OCI-LY3 (cell line): ENCODE results near the gene EPHB1.
"Not testable (repeated sequence)": the region's sequence is repeated elsewhere in the genome, so short reads cannot be mapped to it uniquely, and the experiment has no call there.

Source experiments
- H2AFZ ChIP-seq: fragments of 200-600, 300-600 bp; shearing (Covaris generic); 2 replicates; pipeline ENCODE4 v1.6.0; 2014; ENCODE audit warnings: antibody characterized with exemption, low read depth, low read length
- H3K27ac ChIP-seq: fragments of 200-600, 300-600 bp; sonication (generic); 2 replicates; pipeline ENCODE4 v1.5.1; 2014; ENCODE audit warnings: mild to moderate bottlenecking, low read length, moderate library complexity, mixed read lengths
- H3K27me3 ChIP-seq: fragments of 200-600, 300-600 bp; sonication (generic); 2 replicates; pipeline ENCODE4 v1.6.1; 2014; ENCODE audit warnings: low read depth, low read length, mixed read lengths
- H3K36me3 ChIP-seq: fragments of 200-600, 300-600 bp; sonication (generic); replicated peaks from 2 replicates; pipeline ENCODE3; 2014; ENCODE audit warnings: low read depth, low read length, mixed read lengths
- H3K4me1 ChIP-seq: fragments of 300-600, 200-600 bp; sonication (generic); 2 replicates; pipeline ENCODE4 v1.6.1; 2014; ENCODE audit warnings: low read length, mixed read lengths
- H3K4me2 ChIP-seq: fragments of 200-600, 300-600 bp; sonication (generic); 2 replicates; pipeline ENCODE4 v1.6.1; 2014; ENCODE audit warnings: low read length, mixed read lengths
- H3K4me3 ChIP-seq: fragments of 300-600, 200-600 bp; sonication (generic); 2 replicates; pipeline ENCODE4 v1.5.1; 2014; ENCODE audit warnings: antibody characterized with exemption, mild to moderate bottlenecking, low read length, moderate library complexity
- H3K79me2 ChIP-seq: fragments of 300-600, 200-600 bp; shearing (Covaris generic); 2 replicates; pipeline ENCODE4 v1.6.1; 2014; ENCODE audit warnings: mild to moderate bottlenecking, low read length, mixed read lengths
- H3K9ac ChIP-seq: fragments of 300-600, 200-600 bp; shearing (Covaris generic); 2 replicates; pipeline ENCODE4 v1.6.0; 2014; ENCODE audit warnings: mild to moderate bottlenecking, low read length, moderate library complexity
- H3K9me3 ChIP-seq: fragments of 200-600, 300-600 bp; shearing (Covaris generic); 2 replicates; pipeline ENCODE4 v1.6.1; 2014; ENCODE audit warnings: low read length, mixed read lengths; ENCODE audit not compliant: insufficient read depth
- H4K20me1 ChIP-seq: fragments of 200-600, 300-600 bp; sonication (generic); 2 replicates; pipeline ENCODE4 v1.6.1; 2016; ENCODE audit warnings: low read length, mixed read lengths; ENCODE audit not compliant: insufficient read depth
- EZH2phosphoT487 ChIP-seq: fragments of 200-600 bp; shearing (Covaris generic); IDR thresholded peaks from 2 replicates; pipeline ENCODE4 v1.6.1; 2018; ENCODE audit warnings: antibody characterized with exemption, mixed run types, low read depth
- TF ChIP-seq, protein P1 (sequence below): fragments of 200-600, 300-600 bp; sonication (generic); IDR thresholded peaks from 2 replicates; pipeline ENCODE4 v1.5.1; 2014; ENCODE audit warnings: antibody characterized with exemption, low read length, low read depth

The EPHB1 gene

DNA sequence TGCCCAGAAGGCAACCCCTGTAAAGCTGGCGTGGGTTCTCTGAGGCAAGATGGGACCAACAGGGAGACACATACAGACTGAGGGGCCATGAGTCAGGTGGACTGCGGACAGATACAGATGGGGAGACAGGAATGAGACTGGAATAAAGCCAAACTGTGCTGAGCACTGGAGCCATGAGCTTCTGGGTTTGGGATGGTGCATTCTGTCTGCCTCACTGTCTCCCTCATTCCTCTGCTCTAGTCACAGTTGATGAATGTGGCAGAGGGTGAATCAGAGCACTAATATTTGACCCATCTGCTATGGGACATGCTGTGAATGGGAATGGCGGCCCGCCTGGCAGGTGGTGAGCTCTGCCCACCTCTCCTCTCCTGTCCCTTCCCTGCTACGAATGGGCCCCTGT lies 262.9 kb downstream of the EPHB1 start:
- Histone ChIP-seq H3K36me3 (peaks cover 32% of the 10 kb centered on the region), H3K9ac (no peak overlapping the region), H3K4me2 (no peak overlapping the region), H2AFZ (no peak overlapping the region), H3K79me2 (peaks cover 86% of the 10 kb centered on the region), H3K4me3 (no peak overlapping the region), H3K27me3 (no peaks in the 10 kb centered on the region), H3K4me1 (no peaks in the 10 kb centered on the region), H3K27ac (no peak overlapping the region), H3K9me3 (no peaks in the 10 kb centered on the region), H4K20me1 (peaks cover 93% of the 10 kb centered on the region)
- TF ChIP-seq, protein P1, sequence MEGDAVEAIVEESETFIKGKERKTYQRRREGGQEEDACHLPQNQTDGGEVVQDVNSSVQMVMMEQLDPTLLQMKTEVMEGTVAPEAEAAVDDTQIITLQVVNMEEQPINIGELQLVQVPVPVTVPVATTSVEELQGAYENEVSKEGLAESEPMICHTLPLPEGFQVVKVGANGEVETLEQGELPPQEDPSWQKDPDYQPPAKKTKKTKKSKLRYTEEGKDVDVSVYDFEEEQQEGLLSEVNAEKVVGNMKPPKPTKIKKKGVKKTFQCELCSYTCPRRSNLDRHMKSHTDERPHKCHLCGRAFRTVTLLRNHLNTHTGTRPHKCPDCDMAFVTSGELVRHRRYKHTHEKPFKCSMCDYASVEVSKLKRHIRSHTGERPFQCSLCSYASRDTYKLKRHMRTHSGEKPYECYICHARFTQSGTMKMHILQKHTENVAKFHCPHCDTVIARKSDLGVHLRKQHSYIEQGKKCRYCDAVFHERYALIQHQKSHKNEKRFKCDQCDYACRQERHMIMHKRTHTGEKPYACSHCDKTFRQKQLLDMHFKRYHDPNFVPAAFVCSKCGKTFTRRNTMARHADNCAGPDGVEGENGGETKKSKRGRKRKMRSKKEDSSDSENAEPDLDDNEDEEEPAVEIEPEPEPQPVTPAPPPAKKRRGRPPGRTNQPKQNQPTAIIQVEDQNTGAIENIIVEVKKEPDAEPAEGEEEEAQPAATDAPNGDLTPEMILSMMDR, result no peak
- TF ChIP-seq EZH2phosphoT487, result no peak

DNA sequence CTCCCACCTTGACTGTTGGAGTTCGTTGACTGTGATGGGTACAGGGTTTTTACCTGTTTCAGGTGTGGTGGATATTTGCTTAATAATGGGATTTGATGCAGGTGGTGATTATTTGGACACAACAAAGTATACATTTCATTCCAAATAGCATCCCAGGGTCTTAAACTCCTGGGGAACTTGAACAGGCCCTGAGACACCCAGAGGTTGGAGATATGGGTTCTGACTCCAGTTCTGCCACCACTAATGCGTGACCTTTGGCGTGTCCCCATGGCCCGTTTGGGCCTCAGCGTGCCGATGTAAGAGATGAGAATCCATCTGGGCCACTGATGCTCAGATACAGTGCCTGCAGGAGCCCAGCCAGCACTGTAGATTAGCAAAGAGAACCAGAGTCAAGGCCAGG lies 264.5 kb downstream of the EPHB1 start:
- H3K27ac ChIP-seq, result no peak overlapping the region

DNA sequence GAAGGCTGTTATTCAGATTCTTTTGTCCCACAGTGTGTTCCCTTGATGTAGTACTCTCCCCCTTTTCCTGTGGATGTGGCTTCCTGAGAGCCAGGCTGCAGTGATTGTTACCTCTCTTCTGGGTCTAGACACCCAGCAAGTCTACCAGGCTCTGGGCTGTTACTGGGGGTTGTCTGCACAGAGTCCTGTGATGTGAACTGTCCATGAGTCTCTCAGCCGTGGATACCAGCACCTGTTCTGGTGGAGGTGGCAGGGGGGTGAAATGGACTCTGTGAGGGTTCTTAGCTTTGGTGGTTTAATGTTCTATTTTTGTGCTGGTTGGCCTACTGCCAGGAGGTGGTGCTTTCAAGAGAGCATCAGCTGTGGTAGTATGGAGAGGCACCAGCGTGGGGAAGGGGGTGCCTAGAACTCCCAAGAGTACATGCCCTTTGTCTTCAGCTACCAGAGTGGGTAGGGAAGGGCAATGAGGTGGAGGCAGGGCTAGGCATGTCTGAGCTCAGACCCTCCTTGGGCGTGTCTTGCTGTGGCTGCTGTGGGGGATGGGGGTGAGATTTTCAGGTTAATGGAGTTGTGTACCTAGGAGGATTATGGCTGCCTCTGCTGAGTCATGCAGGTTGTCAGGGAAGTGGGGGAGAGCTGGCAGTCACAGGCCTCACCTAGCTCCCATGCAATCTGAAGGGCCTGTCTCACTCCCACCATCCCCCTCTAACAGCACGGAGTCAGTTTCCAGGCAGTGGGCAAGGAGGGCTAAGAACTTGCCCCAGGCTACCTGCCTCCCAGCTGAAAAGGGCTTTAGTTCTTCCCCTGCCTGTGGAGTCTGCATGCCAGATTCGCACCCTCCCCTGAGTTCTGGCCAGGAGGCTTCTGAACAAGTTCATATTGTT lies 272.0 kb downstream of the EPHB1 start:
- H3K4me3 ChIP-seq, H3K36me3 ChIP-seq, H3K4me2 ChIP-seq, H2AFZ ChIP-seq, H3K27me3 ChIP-seq, H3K27ac ChIP-seq, H3K9me3 ChIP-seq, H3K9ac ChIP-seq: not testable (repeated sequence)
- H4K20me1 ChIP-seq, result peaks cover 94% of the 10 kb centered on the region
- peaks cover 12% of the 10 kb centered on the region; the same call in 1 of the 2 replicates for H3K4me1 ChIP-seq
- H3K79me2 ChIP-seq, result peaks cover 98% of the 10 kb centered on the region

More for the DNA sequence above, 264.5 kb downstream of the EPHB1 start:
- Histone ChIP-seq H3K79me2 (peaks cover 95% of the 10 kb centered on the region), H3K4me1 (no peaks in the 10 kb centered on the region), H3K9me3 (no peaks in the 10 kb centered on the region), H3K4me2 (no peak overlapping the region), H3K36me3 (peaks cover 32% of the 10 kb centered on the region), H4K20me1 (peaks cover 96% of the 10 kb centered on the region), H3K27me3 (no peaks in the 10 kb centered on the region), H3K9ac (no peak overlapping the region), H3K4me3 (no peak overlapping the region), H2AFZ (no peak overlapping the region)
- TF ChIP-seq, protein P1, result no peak
- TF ChIP-seq EZH2phosphoT487, result no peak

DNA sequence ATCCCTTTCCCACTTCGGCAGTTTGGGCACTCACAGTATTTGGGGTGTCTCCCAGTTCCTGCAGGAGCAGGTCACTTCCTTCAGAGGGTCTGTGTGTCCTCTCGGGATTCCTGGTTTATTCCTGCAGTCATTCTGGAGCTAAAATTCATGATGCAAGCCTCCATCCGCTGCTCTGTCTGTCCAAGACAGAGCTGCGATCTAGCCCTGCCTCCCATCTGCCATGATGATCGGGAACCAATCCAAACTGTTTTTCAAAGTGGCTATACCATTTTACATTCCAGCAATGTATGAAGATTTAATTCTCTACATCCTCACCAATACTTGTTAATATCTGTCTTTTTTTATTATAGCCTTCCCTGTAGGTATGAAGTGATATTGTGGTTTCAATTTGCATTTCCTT lies 273.0 kb downstream of the EPHB1 start:
- Histone ChIP-seq H4K20me1 (peaks cover 94% of the 10 kb centered on the region), H3K79me2 (peaks cover 98% of the 10 kb centered on the region), H3K27ac (no peak overlapping the region), H3K4me3 (no peak overlapping the region), H3K4me1 (peaks cover 12% of the 10 kb centered on the region; the same call in 1 of the 2 replicates), H2AFZ (no peak overlapping the region), H3K27me3 (no peaks in the 10 kb centered on the region), H3K4me2 (no peak overlapping the region), H3K9ac (no peak overlapping the region), H3K9me3 (no peaks in the 10 kb centered on the region), H3K36me3 (peaks cover 11% of the 10 kb centered on the region)
- TF ChIP-seq EZH2phosphoT487, result no peak
- TF ChIP-seq, protein P1, result no peak
